Stimulated activated naive CD4-positive, alpha-beta T cell treated with Interleukin-2 at 50 U/mL for 16 hours (primary cell): ENCODE measurements around the gene RBM4.
"Not testable (repeated sequence)": the region's sequence is repeated elsewhere in the genome, so short reads cannot be mapped to it uniquely, and the experiment has no call there.

Experiments
- DNase-seq: peaks from one replicate; lab custom pipeline; 2025; lab: John Stamatoyannopoulos, UW

Gene RBM4

GRCh38 chr11:66616379-66617154 lies 21.9 kb upstream of the RBM4 start, which contains the start of gene RBM14:
RBM14 (plus strand) TSS chr11:66616630; CDS start chr11:66616721, 91 bp downstream.
- peak; percentile 98 for DNase-seq

- DNase-seq = no peak
Observed at GRCh38 chr11:66617155-66617834, 21.2 kb upstream of the RBM4 start.

- DNase-seq = no peak
Observed at GRCh38 chr11:66619080-66619554, 19.4 kb upstream of the RBM4 start.

GRCh38 chr11:66624450-66624849 lies 14.1 kb upstream of the RBM4 start:
- no peak for DNase-seq

GRCh38 chr11:66625041-66625751 lies 13.3 kb upstream of the RBM4 start:
- no peak for DNase-seq

GRCh38 chr11:66625752-66626149 lies 12.8 kb upstream of the RBM4 start:
- no peak for DNase-seq

- no peak for DNase-seq
Observed at GRCh38 chr11:66626382-66626781, 12.1 kb upstream of the RBM4 start.

GRCh38 chr11:66626926-66627325 lies 11.6 kb upstream of the RBM4 start:
- no peak for DNase-seq

GRCh38 chr11:66628061-66628603 lies 10.4 kb upstream of the RBM4 start:
- DNase-seq = no peak

- DNase-seq = no peak
Observed at GRCh38 chr11:66629356-66629755, 9.1 kb upstream of the RBM4 start.

- DNase-seq = no peak
Observed at GRCh38 chr11:66631883-66632282, 6.6 kb upstream of the RBM4 start.

GRCh38 chr11:66632952-66633351 lies 5.6 kb upstream of the RBM4 start:
- DNase-seq = no peak

GRCh38 chr11:66636411-66636810 lies 2.1 kb upstream of the RBM4 start:
- no peak for DNase-seq

GRCh38 chr11:66637557-66638176 lies 836 bp upstream of the RBM4 start:
- no peak for DNase-seq

GRCh38 chr11:66639066-66639813 lies 737 bp downstream of the RBM4 start:
- peak; percentile 28 for DNase-seq

- DNase-seq = not testable (repeated sequence)
Observed at GRCh38 chr11:66639814-66640340, 1.4 kb downstream of the RBM4 start.

GRCh38 chr11:66641834-66642233 lies 3.3 kb downstream of the RBM4 start:
- no peak for DNase-seq

GRCh38 chr11:66643745-66644437 lies 5.4 kb downstream of the RBM4 start:
- no peak for DNase-seq

GRCh38 chr11:66646828-66647227 lies 8.3 kb downstream of the RBM4 start:
- no peak for DNase-seq

- no peak for DNase-seq
Observed at GRCh38 chr11:66649903-66650302, 11.4 kb downstream of the RBM4 start.
